GM21528 (cell line): ENCODE results near the gene ZNF775.
"Not testable (repeated sequence)": the region's sequence is repeated elsewhere in the genome, so short reads cannot be mapped to it uniquely, and the experiment has no call there.

Experiments
- ATAC-seq: cut with Tn5 transposase; IDR thresholded peaks from one replicate; pipeline ENCODE4 v1.9.1; 2021; ENCODE audit warnings: mild to moderate bottlenecking, moderate library complexity; ENCODE audit not compliant: unreplicated experiment, low FRiP score

ZNF775 gene

GRCh38 chr7:150380463-150380862 lies 1.3 kb downstream of the ZNF775 start:
- ATAC-seq = no peak

- no peak for ATAC-seq
Measured at GRCh38 chr7:150381096-150381495, 2.0 kb downstream of the ZNF775 start.

GRCh38 chr7:150381785-150382122 lies 2.6 kb downstream of the ZNF775 start:
- ATAC-seq = no peak

- ATAC-seq = no peak
Measured at GRCh38 chr7:150382123-150382843, 3.2 kb downstream of the ZNF775 start.

- ATAC-seq = no peak
Measured at GRCh38 chr7:150382844-150383225, 3.7 kb downstream of the ZNF775 start.

- no peak for ATAC-seq
Measured at GRCh38 chr7:150383710-150384397, 4.7 kb downstream of the ZNF775 start.

- no peak for ATAC-seq
Measured at GRCh38 chr7:150384406-150385301, 5.5 kb downstream of the ZNF775 start.

- no peak for ATAC-seq
Measured at GRCh38 chr7:150385302-150385723, 6.2 kb downstream of the ZNF775 start.

- not testable (repeated sequence) for ATAC-seq
Measured at GRCh38 chr7:150385884-150386283, 6.8 kb downstream of the ZNF775 start.

- no peak for ATAC-seq
Measured at GRCh38 chr7:150388306-150388705, 9.2 kb downstream of the ZNF775 start.

- no peak for ATAC-seq
Measured at GRCh38 chr7:150388709-150389531, 9.8 kb downstream of the ZNF775 start.

- ATAC-seq = no peak
Measured at GRCh38 chr7:150389532-150389816, 10.3 kb downstream of the ZNF775 start.

- no peak for ATAC-seq
Measured at GRCh38 chr7:150390205-150390604, 11.1 kb downstream of the ZNF775 start.

- ATAC-seq = no peak
Measured at GRCh38 chr7:150393325-150393724, 14.2 kb downstream of the ZNF775 start.

GRCh38 chr7:150396426-150396825 lies 17.3 kb downstream of the ZNF775 start:
- no peak for ATAC-seq

GRCh38 chr7:150396851-150397260 lies 17.7 kb downstream of the ZNF775 start:
- no peak for ATAC-seq

GRCh38 chr7:150397346-150398107 lies 18.4 kb downstream of the ZNF775 start:
- no peak for ATAC-seq

- ATAC-seq = no peak
Measured at GRCh38 chr7:150398108-150398964, 19.2 kb downstream of the ZNF775 start.

GRCh38 chr7:150398965-150399320 lies 19.8 kb downstream of the ZNF775 start:
- ATAC-seq = no peak
